HepG2 (cell line): ENCODE measurements around the gene MC1R. TPM values are rescaled to one million over a fixed set of nuclear protein-coding genes. Genes with fewer than 3 reads are reported as not detected.
A peak's percentile ranks its signal among the peaks of the same experiment; 100 is the strongest.

ENCODE experiments used
- GLMP ChIP-seq: sonication (generic); formaldehyde crosslinking; IDR thresholded peaks from 2 replicates; pipeline ENCODE4 v1.9.0; 2021; ENCODE audit warnings: missing genetic modification reagents, mild to moderate bottlenecking, borderline replicate concordance
- IKZF1 ChIP-seq: fragments of 450-650 bp; IDR thresholded peaks from 2 replicates; pipeline ENCODE4 v1.7.1; 2016
- MIXL1 ChIP-seq: IDR thresholded peaks from 2 replicates; pipeline ENCODE4 v1.6.1; 2016
- MXD3 ChIP-seq: IDR thresholded peaks from 2 replicates; pipeline ENCODE4 v1.6.1; 2016; ENCODE audit warnings: mild to moderate bottlenecking, missing biosample characterization, missing genetic modification reagents
- NR3C1 ChIP-seq: sonication (generic); formaldehyde crosslinking; IDR thresholded peaks from 2 replicates; pipeline ENCODE4 v1.4.0; 2020; ENCODE audit warnings: missing genetic modification reagents
- ZFP36L1 ChIP-seq: sonication (generic); formaldehyde crosslinking; IDR thresholded peaks from 2 replicates; pipeline ENCODE4 v1.8.0; 2022; ENCODE audit warnings: mild to moderate bottlenecking, missing genetic modification reagents, moderate library complexity
- ZNF484 ChIP-seq: sonication (generic); formaldehyde crosslinking; IDR thresholded peaks from 2 replicates; pipeline ENCODE4 v1.5.1; 2020; ENCODE audit warnings: mild to moderate bottlenecking, low read depth, missing genetic modification reagents, borderline replicate concordance
- ZNF496 ChIP-seq: sonication (generic); formaldehyde crosslinking; IDR thresholded peaks from 2 replicates; pipeline ENCODE4 v1.8.1; 2023; ENCODE audit warnings: mild to moderate bottlenecking, moderate library complexity, missing genetic modification reagents; ENCODE audit not compliant: insufficient replicate concordance
- ZNF580 ChIP-seq: IDR thresholded peaks from 2 replicates; pipeline ENCODE4 v1.6.1; 2016; ENCODE audit warnings: low read depth, borderline replicate concordance
- polyA plus RNA-seq, 8 experiments: library from polyadenylated mRNA; depleted of rRNA in 3 of 8; stranded (reverse) in 7 of 8; unstranded in 1 of 8; fragments of >200 nt; fragmentation: Illumina TruSeq in 4 of 8; extraction: Trizol in 4 of 8; gene quantifications; 2 replicates each; pipeline versions ENCODE4 v1.2.1 to v1.2.3, GENCODE V29; 2011 to 2016; ENCODE audit warnings: low read depth in 4 of 8, missing spikeins in 1 of 8, mixed read lengths in 1 of 8; ENCODE audit not compliant: insufficient read depth in 1 of 8
- total RNA-seq, 5 experiments: library from RNA; depleted of rRNA; stranded (reverse); fragments of >200 nt; fragmentation: Illumina TruSeq; extraction: Trizol; gene quantifications; 2 replicates each; pipeline ENCODE4 v1.2.3, GENCODE V29; 2016; ENCODE audit warnings: low read depth in 1 of 5
- TF ChIP-seq, protein P1 (sequence below): sonication (generic); formaldehyde crosslinking; IDR thresholded peaks from 2 replicates; pipeline ENCODE4 v1.4.0; 2020; ENCODE audit warnings: missing genetic modification reagents
- TF ChIP-seq, protein P2 (sequence below): sonication (generic); formaldehyde crosslinking; IDR thresholded peaks from 2 replicates; pipeline ENCODE4 v1.4.0; 2020; ENCODE audit warnings: missing genetic modification reagents, borderline replicate concordance
- TF ChIP-seq, protein P3 (sequence below): sonication (generic); formaldehyde crosslinking; IDR thresholded peaks from 2 replicates; pipeline ENCODE4 v1.5.1; 2020; ENCODE audit warnings: missing genetic modification reagents, mild to moderate bottlenecking, borderline replicate concordance
- TF ChIP-seq, protein P4 (sequence below): sonication (generic); formaldehyde crosslinking; IDR thresholded peaks from 2 replicates; pipeline ENCODE4 v1.5.0; 2020; ENCODE audit warnings: missing genetic modification reagents, mild to moderate bottlenecking, borderline replicate concordance

The MC1R gene
- total and polyA plus RNA-seq, 2 of the 13 experiments (the other 11 are each of a cell fraction or from before 2014, with no cell fraction given), result 9.1 to 14.8 TPM

- TF ChIP-seq, protein P1, sequence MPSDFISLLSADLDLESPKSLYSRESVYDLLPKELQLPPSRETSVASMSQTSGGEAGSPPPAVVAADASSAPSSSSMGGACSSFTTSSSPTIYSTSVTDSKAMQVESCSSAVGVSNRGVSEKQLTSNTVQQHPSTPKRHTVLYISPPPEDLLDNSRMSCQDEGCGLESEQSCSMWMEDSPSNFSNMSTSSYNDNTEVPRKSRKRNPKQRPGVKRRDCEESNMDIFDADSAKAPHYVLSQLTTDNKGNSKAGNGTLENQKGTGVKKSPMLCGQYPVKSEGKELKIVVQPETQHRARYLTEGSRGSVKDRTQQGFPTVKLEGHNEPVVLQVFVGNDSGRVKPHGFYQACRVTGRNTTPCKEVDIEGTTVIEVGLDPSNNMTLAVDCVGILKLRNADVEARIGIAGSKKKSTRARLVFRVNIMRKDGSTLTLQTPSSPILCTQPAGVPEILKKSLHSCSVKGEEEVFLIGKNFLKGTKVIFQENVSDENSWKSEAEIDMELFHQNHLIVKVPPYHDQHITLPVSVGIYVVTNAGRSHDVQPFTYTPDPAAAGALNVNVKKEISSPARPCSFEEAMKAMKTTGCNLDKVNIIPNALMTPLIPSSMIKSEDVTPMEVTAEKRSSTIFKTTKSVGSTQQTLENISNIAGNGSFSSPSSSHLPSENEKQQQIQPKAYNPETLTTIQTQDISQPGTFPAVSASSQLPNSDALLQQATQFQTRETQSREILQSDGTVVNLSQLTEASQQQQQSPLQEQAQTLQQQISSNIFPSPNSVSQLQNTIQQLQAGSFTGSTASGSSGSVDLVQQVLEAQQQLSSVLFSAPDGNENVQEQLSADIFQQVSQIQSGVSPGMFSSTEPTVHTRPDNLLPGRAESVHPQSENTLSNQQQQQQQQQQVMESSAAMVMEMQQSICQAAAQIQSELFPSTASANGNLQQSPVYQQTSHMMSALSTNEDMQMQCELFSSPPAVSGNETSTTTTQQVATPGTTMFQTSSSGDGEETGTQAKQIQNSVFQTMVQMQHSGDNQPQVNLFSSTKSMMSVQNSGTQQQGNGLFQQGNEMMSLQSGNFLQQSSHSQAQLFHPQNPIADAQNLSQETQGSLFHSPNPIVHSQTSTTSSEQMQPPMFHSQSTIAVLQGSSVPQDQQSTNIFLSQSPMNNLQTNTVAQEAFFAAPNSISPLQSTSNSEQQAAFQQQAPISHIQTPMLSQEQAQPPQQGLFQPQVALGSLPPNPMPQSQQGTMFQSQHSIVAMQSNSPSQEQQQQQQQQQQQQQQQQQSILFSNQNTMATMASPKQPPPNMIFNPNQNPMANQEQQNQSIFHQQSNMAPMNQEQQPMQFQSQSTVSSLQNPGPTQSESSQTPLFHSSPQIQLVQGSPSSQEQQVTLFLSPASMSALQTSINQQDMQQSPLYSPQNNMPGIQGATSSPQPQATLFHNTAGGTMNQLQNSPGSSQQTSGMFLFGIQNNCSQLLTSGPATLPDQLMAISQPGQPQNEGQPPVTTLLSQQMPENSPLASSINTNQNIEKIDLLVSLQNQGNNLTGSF, result peak; percentile 82
- TF ChIP-seq, protein P2, sequence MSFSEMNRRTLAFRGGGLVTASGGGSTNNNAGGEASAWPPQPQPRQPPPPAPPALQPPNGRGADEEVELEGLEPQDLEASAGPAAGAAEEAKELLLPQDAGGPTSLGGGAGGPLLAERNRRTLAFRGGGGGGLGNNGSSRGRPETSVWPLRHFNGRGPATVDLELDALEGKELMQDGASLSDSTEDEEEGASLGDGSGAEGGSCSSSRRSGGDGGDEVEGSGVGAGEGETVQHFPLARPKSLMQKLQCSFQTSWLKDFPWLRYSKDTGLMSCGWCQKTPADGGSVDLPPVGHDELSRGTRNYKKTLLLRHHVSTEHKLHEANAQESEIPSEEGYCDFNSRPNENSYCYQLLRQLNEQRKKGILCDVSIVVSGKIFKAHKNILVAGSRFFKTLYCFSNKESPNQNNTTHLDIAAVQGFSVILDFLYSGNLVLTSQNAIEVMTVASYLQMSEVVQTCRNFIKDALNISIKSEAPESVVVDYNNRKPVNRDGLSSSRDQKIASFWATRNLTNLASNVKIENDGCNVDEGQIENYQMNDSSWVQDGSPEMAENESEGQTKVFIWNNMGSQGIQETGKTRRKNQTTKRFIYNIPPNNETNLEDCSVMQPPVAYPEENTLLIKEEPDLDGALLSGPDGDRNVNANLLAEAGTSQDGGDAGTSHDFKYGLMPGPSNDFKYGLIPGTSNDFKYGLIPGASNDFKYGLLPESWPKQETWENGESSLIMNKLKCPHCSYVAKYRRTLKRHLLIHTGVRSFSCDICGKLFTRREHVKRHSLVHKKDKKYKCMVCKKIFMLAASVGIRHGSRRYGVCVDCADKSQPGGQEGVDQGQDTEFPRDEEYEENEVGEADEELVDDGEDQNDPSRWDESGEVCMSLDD, result peak; percentile 71; the same call in 1 of the 2 replicates
- TF ChIP-seq MIXL1 (no peak; the same call in 1 of the 2 replicates), ZNF496 (CRISPR knock-in tag) (no peak), ZNF580 (peak; percentile 87; the same call in 1 of the 2 replicates), ZFP36L1 (no peak; the same call in 1 of the 2 replicates), ZNF484 (CRISPR knock-in tag) (peak; percentile 96), MXD3 (CRISPR knock-in tag) (peak; percentile 80), GLMP (CRISPR knock-in tag) (no peak), NR3C1 (CRISPR knock-in tag) (no peak), IKZF1 (no peak)
- TF ChIP-seq, protein P3, sequence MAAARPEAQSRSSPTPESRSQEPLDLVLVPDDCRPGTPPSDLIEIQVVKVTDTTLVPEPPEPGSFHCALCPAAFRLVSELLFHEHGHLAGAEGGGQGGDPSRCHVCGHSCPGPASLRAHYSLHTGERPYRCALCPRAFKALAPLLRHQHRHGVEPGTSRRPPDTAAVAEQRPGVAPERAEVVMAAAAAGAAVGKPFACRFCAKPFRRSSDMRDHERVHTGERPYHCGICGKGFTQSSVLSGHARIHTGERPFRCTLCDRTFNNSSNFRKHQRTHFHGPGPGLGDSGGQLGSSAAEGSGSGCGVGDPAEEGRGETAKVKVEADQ (CRISPR knock-in tag), result peak; percentile 19; the same call in 1 of the 2 replicates
- TF ChIP-seq, protein P4, sequence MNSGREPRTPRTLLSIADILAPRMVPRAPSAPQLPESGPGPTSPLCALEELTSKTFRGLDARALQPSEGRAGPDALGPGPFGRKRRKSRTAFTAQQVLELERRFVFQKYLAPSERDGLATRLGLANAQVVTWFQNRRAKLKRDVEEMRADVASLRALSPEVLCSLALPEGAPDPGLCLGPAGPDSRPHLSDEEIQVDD (CRISPR knock-in tag), result peak; percentile 73; the same call in 1 of the 2 replicates
Observed at GRCh38 chr16:89873109-89873971, 45.3 kb upstream of the MC1R start, which contains the start of gene TCF25 (continued).
